Measurements from ENCODE around the gene SLF2. TPM values are rescaled to one million over a fixed set of nuclear protein-coding genes. Genes with fewer than 3 reads are reported as not detected.

The SLF2 gene
- total and polyA plus RNA-seq, 10 donors: 11.5 to 90.9 (median 46.8) TPM

GRCh38 chr10:100894033-100894432 is 18.7 kb upstream of the SLF2 start:
- no peak for DNase-seq
- Histone ChIP-seq H3K27ac (no peak overlapping the region), H3K4me1 (peaks cover 0 to 12% (median 0%) of the 10 kb centered on the region in 6 donors), H3K4me3 (no peak overlapping the region), H3K36me3 (no peaks in the 10 kb centered on the region), H3K9me3 (no peaks in the 10 kb centered on the region), H3K27me3 (replicated peaks in 1 of 7) (peaks cover 0 to 36% (median 0%) of the 10 kb centered on the region in 7 donors)
- TF ChIP-seq CTCF (IDR thresholded peaks at IDR 0.05 in 8 of 11, conservative IDR thresholded peaks at IDR 0.05 in 3 of 11): no peak
- no peak for TF ChIP-seq POLR2A (IDR thresholded peaks at IDR 0.05)
- TF ChIP-seq POLR2AphosphoS5 (IDR thresholded peaks at IDR 0.05): no peak
- intact Hi-C loops (cut with DNase I; ENCODE audit: low total_unique reads): no loop called here
- 77 to 93% (median 85%) methylated on average over 3 of the region's 3 CpGs for WGBS, 5 donors

GRCh38 chr10:100894589-100895294 is 18.0 kb upstream of the SLF2 start:
- intact Hi-C loops (cut with DNase I; ENCODE audit: low total_unique reads): no loop called here

GRCh38 chr10:100895346-100895745 is 17.4 kb upstream of the SLF2 start:
- 33 to 47% (median 42%) methylated on average over 4 of the region's 4 CpGs for WGBS, 5 donors
- Histone ChIP-seq H3K36me3 (no peaks in the 10 kb centered on the region), H3K4me1 (peaks cover 0 to 12% (median 0%) of the 10 kb centered on the region in 6 donors), H3K9me3 (no peaks in the 10 kb centered on the region), H3K27ac (no peak overlapping the region), H3K4me3 (no peak overlapping the region), H3K27me3 (replicated peaks in 1 of 7) (peaks cover 0 to 27% (median 0%) of the 10 kb centered on the region in 7 donors)
- TF ChIP-seq POLR2AphosphoS5 (IDR thresholded peaks at IDR 0.05) (no peak), CTCF (IDR thresholded peaks at IDR 0.05 in 8 of 11, conservative IDR thresholded peaks at IDR 0.05 in 3 of 11) (no peak), POLR2A (IDR thresholded peaks at IDR 0.05) (no peak)
- no peak for DNase-seq
- intact Hi-C loops (cut with DNase I; ENCODE audit: low total_unique reads): no loop called here

More at GRCh38 chr10:100894589-100895294, 18.0 kb upstream of the SLF2 start:
- Histone ChIP-seq H3K9me3 (no peaks in the 10 kb centered on the region), H3K4me3 (no peak overlapping the region), H3K36me3 (no peaks in the 10 kb centered on the region), H3K27me3 (replicated peaks in 1 of 7) (peaks cover 0 to 31% (median 0%) of the 10 kb centered on the region in 7 donors), H3K27ac (no peak overlapping the region), H3K4me1 (peaks cover 0 to 12% (median 0%) of the 10 kb centered on the region in 6 donors)
- no peak for DNase-seq
- no peak for TF ChIP-seq POLR2A (IDR thresholded peaks at IDR 0.05)
- no peak for TF ChIP-seq POLR2AphosphoS5 (IDR thresholded peaks at IDR 0.05)
- TF ChIP-seq CTCF (IDR thresholded peaks at IDR 0.05 in 8 of 11, conservative IDR thresholded peaks at IDR 0.05 in 3 of 11): no peak
- 57 to 77% (median 64%) methylated on average over 7 of the region's 7 CpGs for WGBS, 5 donors

GRCh38 chr10:100895896-100896295 is 16.9 kb upstream of the SLF2 start:
- WGBS, 5 donors: 92 to 98% (median 96%) methylated on average over 3 of the region's 3 CpGs
- no peak for DNase-seq
- intact Hi-C loops (cut with DNase I; ENCODE audit: low total_unique reads): no loop called here
- H3K4me1 ChIP-seq: peaks cover 0 to 12% (median 0%) of the 10 kb centered on the region in 6 donors
- no peaks in the 10 kb centered on the region for H3K36me3 ChIP-seq
- H3K27ac ChIP-seq: no peak overlapping the region
- no peak overlapping the region for H3K4me3 ChIP-seq
- H3K9me3 ChIP-seq: no peaks in the 10 kb centered on the region
- H3K27me3 ChIP-seq (replicated peaks in 1 of 7): peaks cover 0 to 25% (median 0%) of the 10 kb centered on the region in 7 donors
- TF ChIP-seq POLR2AphosphoS5 (IDR thresholded peaks at IDR 0.05) (no peak), CTCF (IDR thresholded peaks at IDR 0.05 in 8 of 11, conservative IDR thresholded peaks at IDR 0.05 in 3 of 11) (no peak), POLR2A (IDR thresholded peaks at IDR 0.05) (no peak)
